GM18517 (cell line): ENCODE data around the gene RABGAP1L.

ENCODE experiments used
- ATAC-seq: cut with Tn5 transposase; IDR thresholded peaks from one replicate; pipeline ENCODE4 v1.9.1; 2021; ENCODE audit warnings: mild to moderate bottlenecking, moderate library complexity; ENCODE audit not compliant: unreplicated experiment

The RABGAP1L gene

GRCh38 chr1:174740249-174740968 lies 581.1 kb downstream of the RABGAP1L start:
- ATAC-seq, result no peak

DNA sequence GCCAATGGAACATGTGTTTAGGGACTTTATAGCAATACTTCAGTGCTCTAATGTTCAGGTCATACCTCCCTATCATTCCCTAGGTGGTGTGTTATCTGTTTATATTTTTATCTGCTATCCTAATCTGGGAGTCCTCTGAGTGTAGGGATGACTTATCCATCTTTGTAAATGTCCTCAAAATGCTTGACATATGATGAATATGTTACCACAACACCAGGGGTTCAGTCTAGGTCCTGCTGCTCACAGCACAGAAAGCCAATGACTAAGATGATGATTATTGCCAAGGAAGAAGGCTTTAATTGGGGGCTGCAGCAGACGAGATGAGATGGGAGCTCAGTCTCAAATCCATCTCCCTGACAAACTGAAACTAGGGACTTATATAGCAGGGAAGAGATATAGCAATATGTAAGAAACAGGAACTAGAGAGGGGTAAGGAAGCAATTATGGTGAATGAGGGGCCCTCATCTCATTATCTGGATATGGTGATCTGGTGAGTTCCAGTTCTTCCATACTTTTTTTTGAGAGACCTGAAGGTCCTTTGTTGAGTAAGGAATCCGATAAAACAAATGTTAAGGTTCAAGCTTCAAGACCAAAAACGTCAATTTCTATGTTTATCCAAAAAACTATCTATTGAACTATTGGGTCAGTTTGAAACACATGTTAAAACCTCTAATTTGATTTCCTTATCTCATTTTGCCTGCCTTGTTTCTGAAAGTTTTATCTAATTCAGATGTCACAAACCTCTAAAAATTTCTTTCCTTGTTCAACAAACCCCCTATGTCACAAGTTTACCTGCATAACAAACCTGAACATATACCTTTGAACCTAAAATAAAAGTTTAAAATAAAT lies 583.7 kb downstream of the RABGAP1L start:
- no peak for ATAC-seq

- ATAC-seq, result no peak
Observed at GRCh38 chr1:174743654-174744561, 584.6 kb downstream of the RABGAP1L start.

DNA sequence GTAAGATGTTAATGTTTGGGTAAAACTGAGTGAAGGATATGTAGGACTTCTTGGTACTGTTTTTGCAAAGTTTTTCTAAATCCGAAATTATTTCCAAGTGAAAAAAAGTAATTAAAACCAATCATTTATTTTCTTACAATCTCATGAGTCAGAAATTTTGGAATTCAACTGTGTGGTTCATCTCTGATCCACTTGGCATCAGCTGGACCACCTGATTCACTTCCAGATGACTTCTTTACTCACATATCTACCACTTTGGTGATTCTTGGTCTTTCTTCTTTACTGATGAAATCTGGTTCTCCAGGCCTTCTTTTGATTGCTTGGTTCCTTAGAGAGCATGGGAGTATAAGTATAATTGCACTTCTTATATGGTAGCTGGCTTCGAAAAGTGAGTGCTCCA lies 585.6 kb downstream of the RABGAP1L start:
- no peak for ATAC-seq

DNA sequence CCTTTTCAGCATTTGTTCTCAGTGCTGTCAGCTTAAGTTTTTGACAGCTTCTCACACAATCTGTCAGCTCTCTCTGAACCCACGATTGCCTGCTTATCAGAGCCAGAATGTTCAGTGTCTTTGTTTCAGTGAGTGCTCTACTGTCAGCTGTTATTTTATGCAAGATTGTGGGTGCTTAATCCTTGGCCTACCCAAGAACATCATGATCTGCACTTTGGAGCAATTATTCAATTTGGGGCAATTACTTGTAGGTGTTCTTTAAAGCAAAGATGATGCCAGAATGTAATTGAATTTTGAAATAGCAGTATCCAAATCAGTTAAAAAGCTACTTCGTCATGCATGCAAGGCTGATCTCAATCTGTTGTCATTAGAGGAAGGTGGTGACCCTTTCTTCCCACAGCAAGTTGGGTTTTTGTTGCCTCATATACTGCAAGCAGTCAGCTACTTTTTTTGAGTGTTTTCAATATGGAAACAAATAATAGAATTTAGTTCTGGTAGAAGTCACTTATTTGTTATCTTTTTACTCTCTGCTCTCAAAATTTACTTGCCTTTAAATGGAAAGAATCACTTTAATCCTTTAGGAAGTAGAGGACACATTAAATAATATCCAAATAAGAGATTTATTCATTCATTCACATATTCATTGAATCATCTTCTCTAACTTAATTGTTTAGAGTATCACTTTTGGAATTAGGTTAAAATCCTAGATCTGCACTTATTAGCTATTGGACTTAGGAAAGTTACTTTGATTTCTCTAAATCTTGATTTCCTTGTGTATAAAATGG lies 586.9 kb downstream of the RABGAP1L start:
- no peak for ATAC-seq

DNA sequence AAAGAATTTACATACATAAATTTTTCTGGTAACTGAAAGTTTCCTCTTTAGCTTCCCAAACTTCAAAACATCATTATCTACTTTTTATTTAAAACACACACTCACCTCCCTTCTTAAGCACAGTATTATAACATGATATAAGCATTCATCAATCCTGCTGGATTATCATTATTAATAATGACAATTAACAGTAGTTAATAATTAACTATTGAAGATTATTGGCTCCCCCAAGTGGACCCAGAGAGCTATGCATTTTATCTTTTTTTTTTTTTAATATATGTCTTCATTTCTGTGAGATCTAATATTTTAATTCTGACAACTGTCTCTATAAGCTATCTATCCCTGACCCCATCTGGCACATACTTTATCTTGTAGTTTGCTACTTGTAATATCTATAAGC lies 588.3 kb downstream of the RABGAP1L start:
- no peak for ATAC-seq

DNA sequence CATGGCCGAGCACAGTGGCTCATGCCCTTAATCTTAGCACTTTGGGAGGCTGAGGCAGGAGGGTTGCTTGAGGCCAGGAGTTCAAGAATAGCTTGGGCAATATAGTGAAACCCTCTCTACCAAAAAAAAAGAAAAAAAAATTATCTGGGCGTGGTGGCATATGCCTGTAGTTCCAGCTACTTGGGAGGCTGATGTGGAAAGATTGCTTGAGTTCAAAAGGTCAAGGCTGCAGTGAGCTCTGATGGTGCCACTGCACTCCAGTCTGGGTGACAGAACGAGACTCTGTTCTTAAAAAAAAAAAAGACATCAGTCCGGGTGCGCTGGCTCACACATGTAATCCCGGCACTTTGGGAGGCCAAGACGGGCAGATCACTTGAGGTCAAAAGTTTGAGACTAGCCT lies 589.3 kb downstream of the RABGAP1L start:
- ATAC-seq, result no peak

GRCh38 chr1:174753131-174753530 lies 593.8 kb downstream of the RABGAP1L start:
- no peak for ATAC-seq

GRCh38 chr1:174761335-174761734 lies 602.0 kb downstream of the RABGAP1L start:
- ATAC-seq, result no peak

DNA sequence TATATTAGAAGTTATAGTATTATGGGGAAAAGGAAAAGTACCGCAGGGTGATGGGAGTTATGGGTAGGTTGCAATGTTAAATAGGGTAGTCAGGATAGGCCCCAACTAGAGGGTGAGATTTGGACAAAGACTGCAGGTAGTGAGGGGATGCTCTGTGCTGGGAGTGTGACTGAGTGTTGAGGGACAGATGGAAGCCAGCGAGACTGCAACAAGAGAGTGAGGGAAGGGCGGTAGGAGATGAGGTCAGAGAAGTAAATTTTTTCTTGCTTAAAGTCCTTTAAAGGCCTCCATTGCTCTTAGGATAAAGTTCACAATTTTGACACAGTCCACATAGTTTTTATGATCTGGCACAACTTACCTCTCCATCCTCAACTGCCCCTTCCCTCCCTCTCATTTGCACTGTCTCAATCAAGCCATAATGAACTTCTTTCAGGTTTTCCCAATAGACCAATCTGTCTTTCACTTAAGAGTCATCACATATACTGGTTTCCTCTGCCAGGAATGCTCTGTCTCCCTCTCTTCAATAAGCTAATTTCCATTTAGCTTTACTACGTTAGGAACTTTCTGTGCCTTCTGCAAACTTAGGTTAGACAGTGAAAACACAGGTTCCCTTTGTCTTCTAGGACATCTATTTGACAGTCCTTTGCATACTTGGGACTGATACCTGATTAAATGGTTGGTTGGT lies 602.7 kb downstream of the RABGAP1L start:
- no peak for ATAC-seq

DNA sequence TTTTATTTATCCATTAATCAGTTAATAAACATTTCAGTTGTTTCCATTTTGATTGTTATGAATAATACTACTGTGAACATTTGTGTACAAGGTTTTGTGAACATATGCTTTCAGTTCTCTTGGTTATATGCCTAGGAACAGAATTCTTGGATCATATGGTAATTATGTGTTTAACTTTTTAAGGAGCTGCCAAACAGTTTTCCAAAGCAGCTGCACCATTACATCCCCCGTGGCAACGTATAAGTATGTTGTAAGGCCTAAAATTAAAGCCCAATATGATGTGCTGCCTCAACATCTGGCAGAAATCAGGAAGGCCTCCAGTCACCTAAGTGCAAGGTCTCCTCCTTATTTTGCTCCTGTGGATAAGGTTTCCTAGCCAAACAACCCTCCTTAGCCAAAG lies 604.9 kb downstream of the RABGAP1L start:
- ATAC-seq, result no peak

DNA sequence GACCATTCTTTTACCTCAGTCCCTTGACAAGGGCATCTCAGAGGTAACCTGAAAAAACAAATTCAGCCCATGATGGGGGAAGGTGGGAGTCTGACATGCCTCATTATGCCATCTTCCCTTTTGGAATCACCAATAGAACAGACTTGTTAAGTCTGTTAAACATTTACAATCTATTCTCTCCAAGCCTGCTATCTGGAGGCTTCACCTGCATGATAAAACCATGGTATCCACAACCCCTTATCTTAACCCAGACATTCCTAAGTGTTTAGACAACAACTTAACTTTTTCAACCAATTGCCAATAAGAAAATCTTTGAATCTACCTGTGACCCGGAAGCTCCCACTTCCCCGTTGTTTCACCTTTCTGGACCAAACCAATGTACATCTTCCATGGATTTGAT lies 607.4 kb downstream of the RABGAP1L start:
- ATAC-seq, result no peak

DNA sequence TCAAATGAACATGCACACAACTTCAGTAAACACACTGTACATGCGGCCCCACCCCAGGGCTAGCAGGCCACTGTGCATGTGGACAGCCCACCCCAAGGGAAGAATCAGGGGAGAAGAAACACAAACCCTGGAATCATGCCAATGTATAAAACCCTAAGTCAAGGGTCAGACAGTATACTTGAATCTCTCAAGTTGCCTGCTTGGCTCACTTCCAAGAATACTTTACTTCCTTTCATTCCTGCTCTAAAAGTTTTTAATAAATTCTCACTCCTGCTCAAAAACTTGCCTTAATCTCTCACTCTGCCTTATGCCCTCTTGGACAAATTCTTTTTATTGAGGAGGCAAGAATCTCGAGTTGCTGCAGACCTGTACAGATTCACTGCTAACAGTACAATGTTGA lies 609.2 kb downstream of the RABGAP1L start:
- ATAC-seq, result no peak

DNA sequence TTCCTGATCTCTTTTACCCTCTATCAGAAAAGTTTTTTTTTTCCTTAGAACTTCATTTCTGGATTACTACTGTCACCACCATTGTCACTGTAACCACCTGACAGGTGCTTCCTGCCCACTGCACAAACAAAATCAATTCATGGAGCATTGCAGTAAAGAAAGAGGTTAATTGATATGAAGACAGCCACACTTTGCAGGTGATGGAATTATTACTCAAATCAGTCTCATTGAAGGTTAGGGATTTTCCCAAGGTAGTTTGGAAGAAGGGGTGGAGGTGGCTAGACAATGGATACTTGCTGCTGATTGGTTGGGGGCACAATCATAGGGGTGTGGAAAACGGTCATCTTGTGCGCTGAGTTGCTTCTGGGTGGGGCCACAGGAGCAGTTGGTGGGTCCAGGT lies 609.6 kb downstream of the RABGAP1L start:
- no peak for ATAC-seq

DNA sequence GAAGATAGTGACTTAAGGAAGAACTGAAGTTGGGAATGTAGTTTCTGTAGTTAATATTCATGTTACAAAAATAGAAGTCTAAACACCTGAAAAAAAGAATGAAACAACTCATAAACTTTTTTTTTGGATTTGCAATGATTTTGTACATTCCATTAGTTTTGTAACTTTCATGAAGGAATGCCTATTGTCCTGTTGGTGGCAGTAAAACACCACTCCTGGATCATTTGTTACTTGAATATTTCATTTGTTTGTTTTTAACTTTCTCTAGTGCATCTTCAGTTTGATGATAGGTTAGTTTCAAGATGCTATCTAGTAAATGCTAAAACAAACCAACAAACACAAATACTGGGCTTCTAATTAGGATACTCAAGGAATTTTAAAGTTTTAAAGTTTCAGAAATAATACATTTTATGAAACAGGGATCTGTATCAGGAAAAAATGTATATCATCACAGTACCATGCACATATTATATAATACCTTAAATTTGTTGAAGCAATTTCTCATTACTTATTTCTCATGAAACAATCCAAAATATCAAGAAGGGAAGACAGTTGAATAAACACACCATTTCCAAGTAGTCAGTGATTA lies 610.7 kb downstream of the RABGAP1L start:
- no peak for ATAC-seq

GRCh38 chr1:174775621-174776020 lies 616.3 kb downstream of the RABGAP1L start:
- no peak for ATAC-seq

GRCh38 chr1:174777262-174777661 lies 617.9 kb downstream of the RABGAP1L start:
- no peak for ATAC-seq

GRCh38 chr1:174785510-174785909 lies 626.2 kb downstream of the RABGAP1L start:
- ATAC-seq, result no peak

GRCh38 chr1:174786358-174786757 lies 627.0 kb downstream of the RABGAP1L start:
- ATAC-seq, result no peak

DNA sequence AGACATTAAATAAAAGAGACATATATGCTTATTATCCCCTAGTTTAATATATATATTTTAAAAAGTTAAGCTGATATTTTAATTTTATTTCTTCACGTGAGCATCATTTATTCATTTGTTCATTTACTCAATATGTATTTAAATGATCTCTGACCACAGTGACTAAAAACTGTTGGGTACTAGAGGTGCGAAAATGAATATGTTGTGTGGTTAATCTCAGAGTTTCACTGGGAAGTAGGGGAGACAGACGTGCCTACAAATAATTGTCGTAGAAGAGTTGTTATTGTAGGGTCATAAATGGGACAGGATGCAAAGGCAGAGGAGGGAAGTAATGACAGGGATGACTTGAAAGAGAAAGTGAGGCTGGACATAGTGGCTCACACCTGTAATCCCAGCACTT lies 627.4 kb downstream of the RABGAP1L start:
- peak; percentile 83 for ATAC-seq
